Measurements from ENCODE around the gene DYNLRB2.
A peak's percentile ranks its signal among the peaks of the same experiment; 100 is the strongest.

The DYNLRB2 gene

DNA sequence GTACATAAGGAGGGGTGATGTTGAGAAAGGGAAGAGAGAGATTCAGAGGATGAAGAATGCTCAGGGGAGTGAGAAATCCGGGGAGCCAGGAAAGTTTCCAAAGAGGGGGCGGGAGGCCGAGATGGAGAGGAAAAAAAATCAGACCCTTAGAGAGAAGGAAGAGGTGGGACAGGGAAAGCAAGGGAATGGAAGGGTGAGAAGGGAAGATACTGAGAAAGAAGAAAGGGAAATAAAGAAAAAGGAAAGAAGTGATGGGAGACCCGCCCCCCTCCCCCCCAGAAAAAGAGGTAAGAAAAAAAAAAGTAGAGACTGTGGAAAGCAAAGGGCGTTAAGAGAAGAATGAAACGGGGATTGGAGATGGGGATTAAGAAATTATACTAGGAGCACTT lies 507 bp downstream of the DYNLRB2 start:
- Histone ChIP-seq H3K9me3 (replicated peaks; ENCODE audit: insufficient read depth, low read length) (no peaks in the 10 kb centered on the region), H3K79me2 (ENCODE audit: low read length) (no peaks in the 10 kb centered on the region), H2AFZ (ENCODE audit: low read length) (peak overlapping the region; percentile 88), H3F3A (ENCODE audit: insufficient read depth, low read length) (no peaks in the 10 kb centered on the region), H3K9me2 (replicated peaks; ENCODE audit: insufficient read depth, low read length) (no peaks in the 10 kb centered on the region), H3K27me3 (replicated peaks; ENCODE audit: insufficient read depth, low read length) (no peaks in the 10 kb centered on the region), H3K4me3 (ENCODE audit: low read length) (peak overlapping the region; percentile 69), H4K20me1 (ENCODE audit: insufficient read depth, low read length) (no peaks in the 10 kb centered on the region), H3K36me3 (replicated peaks; ENCODE audit: insufficient read depth, low read length) (no peaks in the 10 kb centered on the region), H3K9ac (ENCODE audit: low read length) (peak overlapping the region; percentile 64), H3K4me1 (ENCODE audit: low read length) (no peaks in the 10 kb centered on the region), H3K4me2 (ENCODE audit: low read depth, low read length) (peak overlapping the region; percentile 87), H3K27ac (ENCODE audit: low read length) (no peak overlapping the region)
- no peak for DNase-seq
- TF ChIP-seq, protein P1, sequence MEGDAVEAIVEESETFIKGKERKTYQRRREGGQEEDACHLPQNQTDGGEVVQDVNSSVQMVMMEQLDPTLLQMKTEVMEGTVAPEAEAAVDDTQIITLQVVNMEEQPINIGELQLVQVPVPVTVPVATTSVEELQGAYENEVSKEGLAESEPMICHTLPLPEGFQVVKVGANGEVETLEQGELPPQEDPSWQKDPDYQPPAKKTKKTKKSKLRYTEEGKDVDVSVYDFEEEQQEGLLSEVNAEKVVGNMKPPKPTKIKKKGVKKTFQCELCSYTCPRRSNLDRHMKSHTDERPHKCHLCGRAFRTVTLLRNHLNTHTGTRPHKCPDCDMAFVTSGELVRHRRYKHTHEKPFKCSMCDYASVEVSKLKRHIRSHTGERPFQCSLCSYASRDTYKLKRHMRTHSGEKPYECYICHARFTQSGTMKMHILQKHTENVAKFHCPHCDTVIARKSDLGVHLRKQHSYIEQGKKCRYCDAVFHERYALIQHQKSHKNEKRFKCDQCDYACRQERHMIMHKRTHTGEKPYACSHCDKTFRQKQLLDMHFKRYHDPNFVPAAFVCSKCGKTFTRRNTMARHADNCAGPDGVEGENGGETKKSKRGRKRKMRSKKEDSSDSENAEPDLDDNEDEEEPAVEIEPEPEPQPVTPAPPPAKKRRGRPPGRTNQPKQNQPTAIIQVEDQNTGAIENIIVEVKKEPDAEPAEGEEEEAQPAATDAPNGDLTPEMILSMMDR (IDR thresholded peaks at IDR 0.05; ENCODE audit: low read length), result no peak
- TF ChIP-seq EZH2phosphoT487 (IDR thresholded peaks at IDR 0.05; ENCODE audit: low read length), result no peak
- TF ChIP-seq EZH2 (optimal IDR thresholded peaks at IDR 0.05; ENCODE audit: low read depth, low read length), result no peak

DNA sequence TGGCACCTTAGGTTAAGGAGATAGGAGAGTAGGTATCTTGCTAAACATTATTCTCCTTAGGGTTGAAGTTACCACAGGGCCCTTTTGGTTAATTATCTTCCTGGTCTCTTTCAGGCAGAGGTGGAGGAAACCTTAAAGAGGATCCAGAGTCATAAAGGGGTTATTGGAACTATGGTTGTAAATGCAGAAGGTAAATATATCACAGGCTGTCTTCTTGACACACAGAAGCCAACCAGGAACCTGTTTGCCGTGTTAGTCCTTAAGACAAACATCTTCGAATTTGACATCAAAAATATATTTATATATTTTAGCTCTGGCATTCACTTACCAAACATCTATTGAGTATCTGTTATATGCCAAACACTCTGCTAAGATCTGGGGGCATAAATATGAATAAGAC lies 2.4 kb downstream of the DYNLRB2 start:
- no peaks in the 10 kb centered on the region for H3K36me3 ChIP-seq (replicated peaks; ENCODE audit: insufficient read depth, low read length)
- no peak overlapping the region for H3K4me3 ChIP-seq (ENCODE audit: low read length)
- H2AFZ ChIP-seq (ENCODE audit: low read length), result no peak overlapping the region
- H3K27me3 ChIP-seq (replicated peaks; ENCODE audit: insufficient read depth, low read length), result no peaks in the 10 kb centered on the region
- DNase-seq, result no peak
- TF ChIP-seq, protein P1 (IDR thresholded peaks at IDR 0.05; ENCODE audit: low read length), result no peak
- TF ChIP-seq EZH2phosphoT487 (IDR thresholded peaks at IDR 0.05; ENCODE audit: low read length) (no peak), EZH2 (optimal IDR thresholded peaks at IDR 0.05; ENCODE audit: low read depth, low read length) (no peak)
- H3F3A ChIP-seq (ENCODE audit: insufficient read depth, low read length), result no peaks in the 10 kb centered on the region
- no peaks in the 10 kb centered on the region for H3K79me2 ChIP-seq (ENCODE audit: low read length)
- no peak overlapping the region for H3K27ac ChIP-seq (ENCODE audit: low read length)
- H4K20me1 ChIP-seq (ENCODE audit: insufficient read depth, low read length), result no peaks in the 10 kb centered on the region
- no peaks in the 10 kb centered on the region for H3K9me3 ChIP-seq (replicated peaks; ENCODE audit: insufficient read depth, low read length)
- no peaks in the 10 kb centered on the region for H3K9me2 ChIP-seq (replicated peaks; ENCODE audit: insufficient read depth, low read length)
- H3K4me1 ChIP-seq (ENCODE audit: low read length), result no peaks in the 10 kb centered on the region
- H3K9ac ChIP-seq (ENCODE audit: low read length), result no peak overlapping the region
- no peak overlapping the region for H3K4me2 ChIP-seq (ENCODE audit: low read depth, low read length)

DNA sequence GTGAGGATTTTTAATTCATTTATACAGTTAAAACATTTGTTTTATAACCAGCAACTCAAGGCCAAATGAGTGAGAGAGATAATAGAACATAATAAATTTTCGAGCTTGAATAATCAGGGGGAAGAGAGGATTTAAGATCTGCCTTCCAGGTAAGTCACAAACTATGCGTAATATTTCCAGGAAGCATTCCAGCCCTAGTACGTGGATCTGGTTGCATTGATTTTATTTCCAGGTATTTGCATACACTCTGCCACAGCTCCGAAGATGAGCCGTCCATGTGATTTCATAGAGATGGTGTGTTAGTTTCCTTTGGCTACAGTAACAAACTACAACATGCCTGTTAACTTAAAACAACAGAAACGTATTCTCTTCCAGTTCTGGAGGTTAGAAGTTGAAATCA lies 3.5 kb downstream of the DYNLRB2 start:
- no peak overlapping the region for H2AFZ ChIP-seq (ENCODE audit: low read length)
- H3K9me3 ChIP-seq (replicated peaks; ENCODE audit: insufficient read depth, low read length), result no peaks in the 10 kb centered on the region
- no peak overlapping the region for H3K4me3 ChIP-seq (ENCODE audit: low read length)
- H3K27ac ChIP-seq (ENCODE audit: low read length), result no peak overlapping the region
- H3K27me3 ChIP-seq (replicated peaks; ENCODE audit: insufficient read depth, low read length), result no peaks in the 10 kb centered on the region
- H4K20me1 ChIP-seq (ENCODE audit: insufficient read depth, low read length), result no peaks in the 10 kb centered on the region
- TF ChIP-seq EZH2phosphoT487 (IDR thresholded peaks at IDR 0.05; ENCODE audit: low read length), result no peak
- TF ChIP-seq, protein P1 (IDR thresholded peaks at IDR 0.05; ENCODE audit: low read length), result no peak
- no peak for TF ChIP-seq EZH2 (optimal IDR thresholded peaks at IDR 0.05; ENCODE audit: low read depth, low read length)
- no peaks in the 10 kb centered on the region for H3K36me3 ChIP-seq (replicated peaks; ENCODE audit: insufficient read depth, low read length)
- no peaks in the 10 kb centered on the region for H3K9me2 ChIP-seq (replicated peaks; ENCODE audit: insufficient read depth, low read length)
- no peak overlapping the region for H3K9ac ChIP-seq (ENCODE audit: low read length)
- H3K4me1 ChIP-seq (ENCODE audit: low read length), result no peaks in the 10 kb centered on the region
- DNase-seq, result no peak
- H3K79me2 ChIP-seq (ENCODE audit: low read length), result no peaks in the 10 kb centered on the region
- no peak overlapping the region for H3K4me2 ChIP-seq (ENCODE audit: low read depth, low read length)
- no peaks in the 10 kb centered on the region for H3F3A ChIP-seq (ENCODE audit: insufficient read depth, low read length)
